22Rv1 (cell line): ENCODE results near the gene ULK3.

Experiments used
- ZFX ChIP-seq: fragments of 450-650 bp; IDR thresholded peaks from 2 replicates; pipeline ENCODE4 v1.6.1; 2017; ENCODE audit warnings: antibody characterized with exemption, borderline replicate concordance
- TF ChIP-seq, protein P1 (sequence below): fragments of 450-650 bp; IDR thresholded peaks from 2 replicates; pipeline ENCODE4 v1.5.1; 2017; ENCODE audit warnings: mild to moderate bottlenecking

DNA sequence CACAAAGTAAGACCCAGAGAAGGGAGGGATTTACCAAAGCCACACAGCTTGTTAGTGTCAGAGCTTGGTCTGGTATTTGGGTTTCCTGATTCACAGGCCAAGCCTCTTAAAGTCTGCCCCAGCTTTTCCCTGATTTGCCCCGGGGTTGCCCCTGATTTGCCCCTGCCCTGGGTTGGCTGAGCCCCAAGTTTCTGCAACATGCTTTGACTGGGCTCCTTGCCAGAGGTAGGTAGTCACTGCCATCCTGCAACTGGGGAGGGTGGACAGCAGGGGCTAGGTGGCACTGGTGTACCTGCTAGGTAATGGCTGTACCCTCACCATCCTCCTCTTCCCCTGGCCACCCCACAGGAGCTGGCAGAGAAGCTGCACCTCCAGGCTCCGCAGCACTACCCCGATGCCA is 49.4 kb upstream of the ULK3 start:
- TF ChIP-seq, protein P1, sequence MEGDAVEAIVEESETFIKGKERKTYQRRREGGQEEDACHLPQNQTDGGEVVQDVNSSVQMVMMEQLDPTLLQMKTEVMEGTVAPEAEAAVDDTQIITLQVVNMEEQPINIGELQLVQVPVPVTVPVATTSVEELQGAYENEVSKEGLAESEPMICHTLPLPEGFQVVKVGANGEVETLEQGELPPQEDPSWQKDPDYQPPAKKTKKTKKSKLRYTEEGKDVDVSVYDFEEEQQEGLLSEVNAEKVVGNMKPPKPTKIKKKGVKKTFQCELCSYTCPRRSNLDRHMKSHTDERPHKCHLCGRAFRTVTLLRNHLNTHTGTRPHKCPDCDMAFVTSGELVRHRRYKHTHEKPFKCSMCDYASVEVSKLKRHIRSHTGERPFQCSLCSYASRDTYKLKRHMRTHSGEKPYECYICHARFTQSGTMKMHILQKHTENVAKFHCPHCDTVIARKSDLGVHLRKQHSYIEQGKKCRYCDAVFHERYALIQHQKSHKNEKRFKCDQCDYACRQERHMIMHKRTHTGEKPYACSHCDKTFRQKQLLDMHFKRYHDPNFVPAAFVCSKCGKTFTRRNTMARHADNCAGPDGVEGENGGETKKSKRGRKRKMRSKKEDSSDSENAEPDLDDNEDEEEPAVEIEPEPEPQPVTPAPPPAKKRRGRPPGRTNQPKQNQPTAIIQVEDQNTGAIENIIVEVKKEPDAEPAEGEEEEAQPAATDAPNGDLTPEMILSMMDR, result no peak
- no peak for TF ChIP-seq ZFX
